Astrocyte of the cerebellum (primary cell): ENCODE results near the gene RNU7-1.

Experiments
- DNase-seq: peaks from one replicate; pipeline ENCODE4 v3.0.0-alpha.2; 2011; ENCODE audit warnings: low read depth
- H3K4me3 ChIP-seq: 2 replicates; pipeline ENCODE4 v1.5.1; 2011; ENCODE audit warnings: mild to moderate bottlenecking, low read depth, low read length, moderate library complexity
- CTCF ChIP-seq: IDR thresholded peaks from 2 replicates; pipeline ENCODE4 v1.5.1; 2012; ENCODE audit warnings: low read length, low read depth, moderate library complexity, mild to moderate bottlenecking; ENCODE audit errors: missing control alignments
- in situ Hi-C: cut with HindIII; loops from 2 replicates; pipeline ENCODE4 v1.10.0; 2017; ENCODE audit warnings: low sequenced_read_pairs

RNU7-1 gene

GRCh38 chr12:6939191-6939540 is 4.5 kb upstream of the RNU7-1 start:
- no peak overlapping the region for H3K4me3 ChIP-seq
- TF ChIP-seq CTCF = no peak
- no peak for DNase-seq
- in situ Hi-C loops = no loop called here

- H3K4me3 ChIP-seq = no peak overlapping the region
- no peak for DNase-seq
- no peak for TF ChIP-seq CTCF
- in situ Hi-C loops = no loop called here
These were observed 2.3 kb upstream of the RNU7-1 start for GRCh38 chr12:6941267-6941666.

GRCh38 chr12:6941782-6942181 is 1.8 kb upstream of the RNU7-1 start:
- TF ChIP-seq CTCF = no peak
- no peak for DNase-seq
- no peak overlapping the region for H3K4me3 ChIP-seq
- in situ Hi-C loops = no loop called here

GRCh38 chr12:6942331-6942665 is 1.3 kb upstream of the RNU7-1 start:
- in situ Hi-C loops = no loop called here
- DNase-seq = no peak
- TF ChIP-seq CTCF = no peak
- no peak overlapping the region for H3K4me3 ChIP-seq

GRCh38 chr12:6943389-6943721 is 261 bp upstream of the RNU7-1 start:
- DNase-seq = peak; percentile 87
- TF ChIP-seq CTCF = no peak
- in situ Hi-C loops = no loop called here
- peak overlapping the region; percentile 69 for H3K4me3 ChIP-seq

- DNase-seq = peak; percentile 85
- H3K4me3 ChIP-seq = peak overlapping the region; percentile 69
- TF ChIP-seq CTCF = peak; percentile 77
- in situ Hi-C loops = no loop called here
These were observed 968 bp downstream of the RNU7-1 start for GRCh38 chr12:6944381-6945186.

- TF ChIP-seq CTCF = no peak
- H3K4me3 ChIP-seq = no peak overlapping the region
- no peak for DNase-seq
- in situ Hi-C loops = no loop called here
These were observed 2.0 kb downstream of the RNU7-1 start for GRCh38 chr12:6945613-6946012.
